ENCODE data around the gene KRT80. TPM values are rescaled to one million over a fixed set of nuclear protein-coding genes. Genes with fewer than 3 reads are reported as not detected.

The KRT80 gene
- total RNA-seq, 2 donors from 2014 or later, result not detected

DNA sequence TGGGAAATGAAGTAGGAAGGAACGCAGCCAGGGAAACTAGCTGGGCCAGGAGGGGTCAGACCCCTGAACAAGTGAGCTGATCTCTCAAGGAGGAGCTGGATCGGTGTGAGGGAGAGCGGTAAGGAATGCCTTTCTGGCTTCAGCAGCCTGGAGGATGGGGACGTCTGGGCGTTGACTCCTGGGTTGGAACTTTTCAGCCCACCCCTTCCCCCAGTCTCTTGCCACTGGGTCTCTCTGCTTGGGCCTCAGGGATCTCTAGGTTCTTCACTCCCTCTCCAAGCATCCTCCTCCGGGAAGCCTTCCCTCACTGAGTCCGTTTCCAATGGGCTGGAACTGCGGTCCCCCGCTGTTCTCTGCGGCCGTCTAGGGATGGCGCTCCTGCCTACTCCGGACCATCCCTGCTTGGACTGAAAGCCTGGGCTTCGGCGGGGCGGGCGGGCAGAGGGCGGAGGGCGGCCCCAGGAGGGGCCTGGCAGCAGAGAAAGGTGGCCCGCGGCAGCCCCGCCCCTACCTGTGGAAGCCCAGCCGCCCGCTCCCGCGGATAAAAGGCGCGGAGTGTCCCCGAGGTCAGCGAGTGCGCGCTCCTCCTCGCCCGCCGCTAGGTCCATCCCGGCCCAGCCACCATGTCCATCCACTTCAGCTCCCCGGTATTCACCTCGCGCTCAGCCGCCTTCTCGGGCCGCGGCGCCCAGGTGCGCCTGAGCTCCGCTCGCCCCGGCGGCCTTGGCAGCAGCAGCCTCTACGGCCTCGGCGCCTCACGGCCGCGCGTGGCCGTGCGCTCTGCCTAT, 41.1 kb upstream of the KRT80 start, which contains the start of gene KRT7:
KRT7 (plus strand) TSS at position 570 of the 788 bp plus-strand sequence; CDS start at position 624, 54 bp downstream.
- Mint-ChIP-seq H3K4me3 (peak within 1 kb of the TSS; percentile 57), H3K36me3 (ENCODE audit: low read depth) (peaks cover 15% of the 10 kb centered on the region)
- no peak for ATAC-seq

GRCh38 chr12:52232203-52232673, 40.4 kb upstream of the KRT80 start:
- no peaks in the 10 kb centered on the region for H3K9me3 ChIP-seq (ENCODE audit: control insufficient read depth, low read length, poor library complexity, severe bottlenecking)
- peaks cover 75% of the 10 kb centered on the region for H3K27me3 Mint-ChIP-seq
- no peak for DNase-seq
- peak overlapping the region; percentile 7 for H3K4me3 Mint-ChIP-seq
- H3K27ac Mint-ChIP-seq, result no peak overlapping the region
- peaks cover 15% of the 10 kb centered on the region for H3K36me3 Mint-ChIP-seq (ENCODE audit: low read depth)
- peaks cover 5% of the 10 kb centered on the region for H3K4me1 Mint-ChIP-seq
- no peak for ATAC-seq

More for the DNA sequence above, 41.1 kb upstream of the KRT80 start, which contains the start of gene KRT7:
- Mint-ChIP-seq H3K27ac (no peak within 1 kb of the TSS), H3K27me3 (peaks cover 76% of the 10 kb centered on the region), H3K4me1 (peaks cover 5% of the 10 kb centered on the region)
- no peak for DNase-seq
- no peaks in the 10 kb centered on the region for H3K9me3 ChIP-seq (ENCODE audit: control insufficient read depth, low read length, poor library complexity, severe bottlenecking)

- H3K36me3 Mint-ChIP-seq (ENCODE audit: low read depth), result peaks cover 15% of the 10 kb centered on the region
- no peak overlapping the region for H3K4me3 Mint-ChIP-seq
- no peak overlapping the region for H3K27ac Mint-ChIP-seq
- ATAC-seq (no peak), DNase-seq (no peak)
- H3K9me3 ChIP-seq (ENCODE audit: control insufficient read depth, low read length, poor library complexity, severe bottlenecking), result no peaks in the 10 kb centered on the region
- H3K4me1 Mint-ChIP-seq, result peaks cover 5% of the 10 kb centered on the region
- peaks cover 77% of the 10 kb centered on the region for H3K27me3 Mint-ChIP-seq
These were observed 39.7 kb upstream of the KRT80 start for GRCh38 chr12:52231305-52232202.

DNA sequence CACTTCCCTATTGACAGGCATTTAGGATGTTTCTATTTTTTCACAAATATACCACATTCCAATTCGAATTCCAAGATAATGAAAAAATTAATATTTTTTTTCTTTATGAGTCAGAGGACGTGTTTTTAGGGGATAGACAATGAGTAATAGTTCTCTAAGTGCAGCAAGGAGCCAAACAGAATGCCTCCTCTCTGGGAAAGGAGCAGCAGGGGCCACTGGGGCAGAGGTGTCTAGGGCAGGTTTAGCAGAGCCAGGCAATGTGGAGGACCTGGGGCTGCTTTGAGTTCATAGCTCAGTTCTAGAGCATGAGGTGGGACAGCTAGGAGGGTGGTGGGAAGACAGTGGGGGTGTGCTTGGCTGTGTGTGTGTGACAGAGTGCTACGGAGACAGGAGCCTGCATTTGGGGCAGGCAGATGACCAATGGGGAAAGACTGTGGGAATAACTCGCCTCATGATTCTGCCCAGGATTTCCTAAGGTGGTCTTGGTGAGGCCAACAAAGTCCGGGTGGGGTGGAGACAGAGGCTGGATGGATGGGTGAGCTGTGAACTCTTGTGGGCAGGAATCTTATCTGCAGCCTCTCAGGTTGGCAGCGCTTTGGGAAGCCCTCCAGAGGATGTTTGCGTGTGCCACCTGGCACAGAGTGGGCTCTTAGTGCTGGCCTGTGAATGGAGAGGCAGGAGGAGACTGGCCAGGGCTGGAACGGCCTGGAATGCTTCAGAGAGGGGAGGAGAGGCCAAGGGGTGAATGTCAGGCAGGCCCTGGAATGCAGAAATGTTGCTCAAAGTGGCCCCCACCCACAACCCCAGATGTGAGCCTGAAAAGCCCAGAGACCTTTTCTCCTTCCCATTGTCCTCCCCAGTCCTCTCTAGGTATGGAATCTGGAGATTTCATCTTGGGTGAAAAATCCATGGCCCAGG, 38.8 kb upstream of the KRT80 start:
- H3K9me3 ChIP-seq (ENCODE audit: control insufficient read depth, low read length, poor library complexity, severe bottlenecking), result no peaks in the 10 kb centered on the region
- peaks cover 82% of the 10 kb centered on the region for H3K27me3 Mint-ChIP-seq
- no peak overlapping the region for H3K4me3 Mint-ChIP-seq
- H3K27ac Mint-ChIP-seq, result no peak overlapping the region
- DNase-seq, result no peak
- no peak for ATAC-seq
- H3K36me3 Mint-ChIP-seq (ENCODE audit: low read depth), result peaks cover 14% of the 10 kb centered on the region
- peaks cover 5% of the 10 kb centered on the region for H3K4me1 Mint-ChIP-seq

GRCh38 chr12:52229836-52230343, 38.1 kb upstream of the KRT80 start:
- ATAC-seq (no peak), DNase-seq (no peak)
- Mint-ChIP-seq H3K27me3 (peaks cover 79% of the 10 kb centered on the region), H3K36me3 (ENCODE audit: low read depth) (peaks cover 11% of the 10 kb centered on the region), H3K27ac (no peak overlapping the region), H3K4me3 (no peak overlapping the region), H3K4me1 (peaks cover 5% of the 10 kb centered on the region)
- H3K9me3 ChIP-seq (ENCODE audit: control insufficient read depth, low read length, poor library complexity, severe bottlenecking), result no peaks in the 10 kb centered on the region

- peaks cover 8% of the 10 kb centered on the region for H3K36me3 Mint-ChIP-seq (ENCODE audit: low read depth)
- peaks cover 5% of the 10 kb centered on the region for H3K4me1 Mint-ChIP-seq
- no peak overlapping the region for H3K27ac Mint-ChIP-seq
- peaks cover 80% of the 10 kb centered on the region for H3K27me3 Mint-ChIP-seq
- H3K4me3 Mint-ChIP-seq, result no peak overlapping the region
- ATAC-seq, result no peak
- DNase-seq, result no peak
- H3K9me3 ChIP-seq (ENCODE audit: control insufficient read depth, low read length, poor library complexity, severe bottlenecking), result no peaks in the 10 kb centered on the region
These were observed 37.1 kb upstream of the KRT80 start for GRCh38 chr12:52228931-52229330.

DNA sequence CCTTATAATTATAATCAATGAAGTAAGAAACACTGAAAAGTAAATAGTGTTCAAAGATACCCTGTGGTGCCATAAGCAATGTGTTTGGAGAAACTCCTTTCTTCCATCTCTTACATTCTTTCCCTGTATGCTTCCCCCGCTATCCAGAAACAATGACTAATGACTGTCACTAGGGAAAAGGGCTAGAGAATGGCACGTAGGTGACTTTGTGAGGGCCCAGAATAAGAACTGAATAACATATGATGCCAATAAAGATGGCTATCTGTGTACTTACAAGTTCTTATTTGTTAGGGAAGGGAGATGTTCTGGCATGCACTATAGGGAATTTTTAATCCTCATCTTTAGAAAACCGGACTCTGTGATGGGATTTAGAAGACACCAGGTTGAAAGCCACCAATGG, 36.6 kb upstream of the KRT80 start:
- no peaks in the 10 kb centered on the region for H3K9me3 ChIP-seq (ENCODE audit: control insufficient read depth, low read length, poor library complexity, severe bottlenecking)
- Mint-ChIP-seq H3K36me3 (ENCODE audit: low read depth) (peaks cover 8% of the 10 kb centered on the region), H3K4me1 (peaks cover 3% of the 10 kb centered on the region), H3K4me3 (no peak overlapping the region), H3K27me3 (peaks cover 80% of the 10 kb centered on the region), H3K27ac (no peak overlapping the region)
- ATAC-seq (no peak), DNase-seq (no peak)

- H3K4me1 Mint-ChIP-seq, result peaks cover 3% of the 10 kb centered on the region
- ATAC-seq (no peak), DNase-seq (no peak)
- H3K27me3 Mint-ChIP-seq, result peaks cover 80% of the 10 kb centered on the region
- H3K9me3 ChIP-seq (ENCODE audit: control insufficient read depth, low read length, poor library complexity, severe bottlenecking), result no peaks in the 10 kb centered on the region
- H3K36me3 Mint-ChIP-seq (ENCODE audit: low read depth), result peaks cover 8% of the 10 kb centered on the region
- no peak overlapping the region for H3K4me3 Mint-ChIP-seq
- H3K27ac Mint-ChIP-seq, result no peak overlapping the region
These were observed 35.9 kb upstream of the KRT80 start for GRCh38 chr12:52227606-52228166.

DNA sequence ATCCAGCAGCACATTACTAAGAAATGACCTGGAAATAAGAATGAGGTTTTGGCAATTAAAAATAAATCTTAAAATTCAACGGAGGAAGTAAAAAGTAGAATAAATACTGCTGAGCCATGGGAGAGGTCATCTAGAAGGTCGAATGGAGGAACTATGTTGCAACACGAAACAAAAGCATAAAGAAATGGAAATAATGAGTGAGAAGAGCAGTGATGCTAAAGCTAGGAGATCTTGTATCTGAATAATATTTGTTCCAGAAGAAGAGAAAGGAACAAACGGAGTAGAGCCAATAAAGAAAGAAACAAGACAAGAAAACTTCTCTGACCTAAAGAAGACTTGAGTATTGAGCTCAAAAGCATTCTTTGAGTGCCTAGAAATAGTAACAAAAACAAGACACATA, 34.6 kb upstream of the KRT80 start:
- no peak overlapping the region for H3K27ac Mint-ChIP-seq
- H3K27me3 Mint-ChIP-seq, result peaks cover 77% of the 10 kb centered on the region
- no peak overlapping the region for H3K4me3 Mint-ChIP-seq
- H3K36me3 Mint-ChIP-seq (ENCODE audit: low read depth), result peaks cover 6% of the 10 kb centered on the region
- ATAC-seq (no peak), DNase-seq (no peak)
- H3K4me1 Mint-ChIP-seq, result no peaks in the 10 kb centered on the region
- H3K9me3 ChIP-seq (ENCODE audit: control insufficient read depth, low read length, poor library complexity, severe bottlenecking), result no peaks in the 10 kb centered on the region

DNA sequence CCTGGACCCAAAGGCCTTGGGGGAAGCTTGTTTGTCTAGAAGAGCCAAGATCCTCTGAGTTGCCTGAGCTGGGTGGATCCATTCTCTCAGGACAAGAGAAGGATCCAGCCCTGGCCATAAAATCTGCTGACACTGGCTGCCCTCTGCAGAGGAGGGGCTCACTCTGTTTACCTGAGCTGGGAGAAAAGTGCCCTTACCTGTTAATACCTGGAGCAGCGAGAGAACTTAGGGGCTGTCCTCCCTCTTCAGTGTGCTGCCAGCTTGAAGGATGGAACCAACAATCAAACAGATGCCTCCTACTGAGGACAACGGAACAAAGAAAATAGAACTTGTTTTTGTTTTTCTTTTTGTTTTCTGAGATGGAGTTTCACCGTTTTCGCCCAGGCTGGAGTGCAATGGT, 33.9 kb upstream of the KRT80 start:
- Mint-ChIP-seq H3K4me3 (no peak overlapping the region), H3K36me3 (ENCODE audit: low read depth) (peaks cover 2% of the 10 kb centered on the region), H3K4me1 (no peaks in the 10 kb centered on the region), H3K27ac (no peak overlapping the region), H3K27me3 (peaks cover 77% of the 10 kb centered on the region)
- DNase-seq (no peak), ATAC-seq (no peak)
- no peaks in the 10 kb centered on the region for H3K9me3 ChIP-seq (ENCODE audit: control insufficient read depth, low read length, poor library complexity, severe bottlenecking)

GRCh38 chr12:52224151-52224550, 32.3 kb upstream of the KRT80 start:
- peaks cover 80% of the 10 kb centered on the region for H3K27me3 Mint-ChIP-seq
- no peaks in the 10 kb centered on the region for H3K9me3 ChIP-seq (ENCODE audit: control insufficient read depth, low read length, poor library complexity, severe bottlenecking)
- DNase-seq (no peak), ATAC-seq (no peak)
- no peak overlapping the region for H3K27ac Mint-ChIP-seq
- no peaks in the 10 kb centered on the region for H3K36me3 Mint-ChIP-seq (ENCODE audit: low read depth)
- no peaks in the 10 kb centered on the region for H3K4me1 Mint-ChIP-seq
- H3K4me3 Mint-ChIP-seq, result no peak overlapping the region

GRCh38 chr12:52223406-52224039, 31.7 kb upstream of the KRT80 start:
- Mint-ChIP-seq H3K4me1 (no peaks in the 10 kb centered on the region), H3K27ac (no peak overlapping the region), H3K36me3 (ENCODE audit: low read depth) (no peaks in the 10 kb centered on the region), H3K4me3 (no peak overlapping the region), H3K27me3 (peaks cover 80% of the 10 kb centered on the region)
- no peaks in the 10 kb centered on the region for H3K9me3 ChIP-seq (ENCODE audit: control insufficient read depth, low read length, poor library complexity, severe bottlenecking)
- ATAC-seq (no peak), DNase-seq (no peak)

Measured in T-helper 17 cell (primary cell).